Skeletal muscle tissue (tissue), 4 donors: ENCODE measurements around the gene ARHGAP44. TPM values are rescaled to one million over a fixed set of nuclear protein-coding genes. Genes with fewer than 3 reads are reported as not detected.

Source experiments
- H3K27ac ChIP-seq: one replicate; pipeline ENCODE4 v1.7.0; 2013; ENCODE audit warnings: mild to moderate bottlenecking, low read depth, low read length, inconsistent platforms
- H3K27me3 ChIP-seq, 3 donors: one replicate each; pipeline ENCODE4 v1.7.0; 2013; ENCODE audit warnings: low read length in 3 of 3; ENCODE audit not compliant: control insufficient read depth in 3 of 3, insufficient read depth in 3 of 3
- H3K36me3 ChIP-seq, 3 donors: one replicate each; pipeline ENCODE4 v1.7.0; 2013; ENCODE audit warnings: low read length in 3 of 3; ENCODE audit not compliant: control insufficient read depth in 3 of 3, insufficient read depth in 3 of 3
- H3K4me1 ChIP-seq, 3 donors: one replicate each; pipeline ENCODE4 v1.7.0; 2013; ENCODE audit warnings: low read length in 3 of 3, mild to moderate bottlenecking in 3 of 3; ENCODE audit not compliant: control insufficient read depth in 3 of 3, insufficient read depth in 3 of 3
- H3K4me3 ChIP-seq, 3 donors: one replicate each; pipeline ENCODE4 v1.7.0; 2013; ENCODE audit warnings: low read length in 3 of 3
- H3K9ac ChIP-seq, 3 donors: one replicate each; pipeline ENCODE4 v1.7.0; 2013; ENCODE audit warnings: low read length in 3 of 3, mild to moderate bottlenecking in 3 of 3, moderate library complexity in 2 of 3, low read depth in 1 of 3
- H3K9me3 ChIP-seq, 3 donors: one replicate each; pipeline ENCODE4 v1.7.0; 2013; ENCODE audit warnings: low read length in 3 of 3; ENCODE audit not compliant: control insufficient read depth in 3 of 3
- total RNA-seq: library from RNA; depleted of rRNA; stranded (reverse); fragments of >200 nt; gene quantifications from one replicate; pipeline ENCODE4 v1.2.3, GENCODE V29; 2014
- donor health status: Osteomylitis.

The ARHGAP44 gene
- total RNA-seq, 1 donor from 2014 or later, result 3.7 TPM

DNA sequence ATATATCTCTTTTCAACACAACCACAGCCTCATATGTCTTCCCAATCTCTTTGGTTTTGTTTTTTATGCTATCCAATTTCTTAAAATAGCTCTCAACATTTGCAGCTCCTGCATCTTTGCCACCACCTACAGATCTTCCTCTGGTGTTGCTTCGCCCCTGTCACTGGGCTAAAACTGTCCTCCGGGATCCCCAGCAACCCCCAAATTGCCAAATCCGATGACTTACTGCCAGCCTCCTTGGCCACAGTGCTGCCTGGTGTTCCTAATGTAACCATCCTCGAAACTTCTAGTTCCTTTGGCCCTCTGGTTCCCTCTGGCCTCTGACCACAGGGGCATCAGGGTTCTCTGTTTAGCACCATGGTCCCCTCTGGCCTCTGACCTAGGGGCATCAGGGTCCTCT lies 157.7 kb downstream of the ARHGAP44 start:
- Histone ChIP-seq H3K4me3 (no peak overlapping the region), H3K9me3 (no peaks in the 10 kb centered on the region), H3K27ac (no peak overlapping the region), H3K4me1 (peaks cover 0 to 3% (median 0%) of the 10 kb centered on the region in 3 donors), H3K27me3 (no peaks in the 10 kb centered on the region), H3K36me3 (peaks cover 0 to 2% (median 0%) of the 10 kb centered on the region in 3 donors), H3K9ac (no peak overlapping the region)

GRCh38 chr17:12952012-12952411 lies 162.7 kb downstream of the ARHGAP44 start:
- no peak overlapping the region for H3K4me3 ChIP-seq
- no peaks in the 10 kb centered on the region for H3K27me3 ChIP-seq
- H3K9me3 ChIP-seq, result no peaks in the 10 kb centered on the region
- H3K27ac ChIP-seq, result no peak overlapping the region
- H3K36me3 ChIP-seq, result peaks cover 0 to 2% (median 0%) of the 10 kb centered on the region in 3 donors
- peaks cover 0 to 5% (median 0%) of the 10 kb centered on the region in 3 donors for H3K4me1 ChIP-seq
- no peak overlapping the region for H3K9ac ChIP-seq

- H3K9me3 ChIP-seq, result peaks cover 0 to 3% (median 0%) of the 10 kb centered on the region in 3 donors
- peaks cover 0 to 8% (median 0%) of the 10 kb centered on the region in 3 donors for H3K36me3 ChIP-seq
Measured at GRCh38 chr17:12953156-12953555, 163.9 kb downstream of the ARHGAP44 start.

DNA sequence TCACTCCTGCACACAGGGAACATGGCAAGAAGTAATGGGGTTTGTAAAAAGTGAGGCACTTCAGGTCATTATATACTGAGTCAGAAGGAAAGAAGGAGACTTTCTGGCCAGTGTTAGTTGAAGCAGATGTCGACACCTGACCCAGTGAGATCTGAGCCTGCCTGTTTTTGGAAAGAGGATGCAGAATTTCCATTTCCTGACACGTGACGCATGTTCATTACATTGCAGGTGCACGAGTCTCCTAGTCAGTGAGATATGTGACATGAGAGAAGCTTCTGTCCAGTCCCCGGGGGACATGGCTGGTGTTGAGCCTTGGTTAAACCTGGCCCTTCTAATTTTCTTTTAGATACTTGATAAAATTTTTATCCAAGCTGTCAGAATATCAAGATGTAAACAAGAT lies 166.2 kb downstream of the ARHGAP44 start:
- no peaks in the 10 kb centered on the region for H3K27me3 ChIP-seq
- no peak overlapping the region for H3K27ac ChIP-seq
- peaks cover 0 to 3% (median 0%) of the 10 kb centered on the region in 3 donors for H3K9me3 ChIP-seq
- no peak overlapping the region for H3K9ac ChIP-seq
- no peak overlapping the region for H3K4me3 ChIP-seq
- peaks cover 0 to 5% (median 0%) of the 10 kb centered on the region in 3 donors for H3K4me1 ChIP-seq
- H3K36me3 ChIP-seq, result peaks cover 0 to 6% (median 0%) of the 10 kb centered on the region in 3 donors

More at GRCh38 chr17:12953156-12953555, 163.9 kb downstream of the ARHGAP44 start:
- Histone ChIP-seq H3K4me3 (no peak overlapping the region), H3K4me1 (peaks cover 0 to 5% (median 0%) of the 10 kb centered on the region in 3 donors), H3K27ac (no peak overlapping the region), H3K9ac (no peak overlapping the region), H3K27me3 (no peaks in the 10 kb centered on the region)

DNA sequence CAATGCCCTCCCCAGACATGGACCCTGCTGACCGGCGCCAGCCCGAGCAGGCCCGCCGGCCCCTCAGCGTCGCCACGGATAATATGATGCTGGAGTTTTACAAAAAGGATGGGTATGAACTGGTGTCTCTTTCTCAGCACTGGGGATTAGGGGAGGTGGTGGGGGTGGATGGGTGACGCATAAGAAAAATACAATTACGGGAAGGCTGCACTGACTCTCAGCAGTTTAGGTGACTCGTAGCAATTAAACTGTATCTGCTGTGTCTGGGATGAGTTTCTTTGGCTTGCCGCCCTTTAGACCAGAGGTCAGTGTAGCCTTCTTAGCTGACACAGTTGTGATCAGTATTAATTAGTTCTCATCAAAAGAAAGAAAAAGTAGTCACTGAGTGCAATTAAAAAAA lies 169.5 kb downstream of the ARHGAP44 start:
- H3K27ac ChIP-seq, result no peak overlapping the region
- no peak overlapping the region for H3K4me3 ChIP-seq
- H3K9ac ChIP-seq, result no peak overlapping the region
- H3K9me3 ChIP-seq, result peaks cover 0 to 3% (median 0%) of the 10 kb centered on the region in 3 donors
- peaks cover 0 to 6% (median 0%) of the 10 kb centered on the region in 3 donors for H3K36me3 ChIP-seq
- H3K4me1 ChIP-seq, result no peaks in the 10 kb centered on the region
- H3K27me3 ChIP-seq, result no peaks in the 10 kb centered on the region

DNA sequence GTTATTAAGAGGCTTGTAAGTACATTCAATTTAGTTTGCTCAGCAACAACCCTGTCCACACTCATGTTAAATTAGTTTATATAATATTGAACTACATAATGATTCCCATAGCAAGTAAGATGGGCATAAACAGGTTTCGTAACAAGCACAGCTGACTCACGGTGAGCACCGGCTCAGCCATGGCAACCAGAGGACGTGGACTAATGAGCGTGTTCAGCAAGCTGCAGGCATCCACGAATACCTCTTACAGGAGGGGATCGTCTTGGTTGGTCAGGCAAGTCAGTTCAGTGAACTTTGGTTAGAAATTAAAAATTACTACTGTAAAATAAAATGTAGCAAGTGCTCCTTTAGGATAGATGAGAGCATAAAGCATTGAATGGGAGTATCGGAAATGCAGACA lies 170.1 kb downstream of the ARHGAP44 start:
- Histone ChIP-seq H3K9me3 (peaks cover 0 to 3% (median 0%) of the 10 kb centered on the region in 3 donors), H3K9ac (no peak overlapping the region), H3K27ac (no peak overlapping the region), H3K4me3 (no peak overlapping the region), H3K4me1 (no peaks in the 10 kb centered on the region), H3K27me3 (no peaks in the 10 kb centered on the region), H3K36me3 (peaks cover 0 to 6% (median 0%) of the 10 kb centered on the region in 3 donors)

GRCh38 chr17:12961655-12962054 lies 172.4 kb downstream of the ARHGAP44 start:
- H3K36me3 ChIP-seq, result peaks cover 0 to 6% (median 0%) of the 10 kb centered on the region in 3 donors
- H3K9me3 ChIP-seq, result peaks cover 0 to 3% (median 0%) of the 10 kb centered on the region in 3 donors
- H3K27ac ChIP-seq, result no peak overlapping the region
- H3K4me3 ChIP-seq, result no peak overlapping the region
- no peaks in the 10 kb centered on the region for H3K27me3 ChIP-seq
- no peaks in the 10 kb centered on the region for H3K4me1 ChIP-seq
- H3K9ac ChIP-seq, result no peak overlapping the region

DNA sequence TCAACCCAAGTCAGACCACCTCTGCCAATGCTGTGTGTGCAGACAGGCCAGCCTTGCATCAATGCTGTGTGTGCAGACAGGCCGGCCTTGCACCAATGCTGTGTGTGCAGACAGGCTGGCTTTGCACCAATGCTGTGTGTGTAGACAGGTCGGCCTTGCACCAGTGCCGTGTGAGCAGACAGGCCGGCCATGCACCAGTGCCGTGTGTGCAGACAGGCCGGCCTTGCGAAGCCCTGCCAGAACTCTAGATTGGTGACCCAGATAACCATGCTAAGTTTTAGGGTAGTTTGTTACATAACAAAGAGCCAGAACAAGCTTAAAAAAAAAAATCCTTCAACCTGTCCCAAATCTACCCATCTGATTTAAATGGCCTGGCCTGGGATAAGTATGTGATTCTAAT lies 174.2 kb downstream of the ARHGAP44 start:
- Histone ChIP-seq H3K27me3 (no peaks in the 10 kb centered on the region), H3K9ac (no peak overlapping the region), H3K9me3 (no peaks in the 10 kb centered on the region), H3K27ac (no peak overlapping the region), H3K4me1 (no peaks in the 10 kb centered on the region), H3K4me3 (no peak overlapping the region), H3K36me3 (no peaks in the 10 kb centered on the region)

- Histone ChIP-seq H3K4me3 (no peak overlapping the region), H3K9me3 (no peaks in the 10 kb centered on the region), H3K9ac (no peak overlapping the region), H3K36me3 (no peaks in the 10 kb centered on the region), H3K4me1 (no peaks in the 10 kb centered on the region), H3K27ac (no peak overlapping the region), H3K27me3 (no peaks in the 10 kb centered on the region)
Measured at GRCh38 chr17:12964162-12964561, 174.9 kb downstream of the ARHGAP44 start.

GRCh38 chr17:12964840-12965239 lies 175.5 kb downstream of the ARHGAP44 start:
- Histone ChIP-seq H3K4me1 (no peaks in the 10 kb centered on the region), H3K9ac (no peak overlapping the region), H3K27ac (no peak overlapping the region), H3K9me3 (no peaks in the 10 kb centered on the region), H3K36me3 (no peaks in the 10 kb centered on the region), H3K4me3 (no peak overlapping the region), H3K27me3 (no peaks in the 10 kb centered on the region)
